ENCODE data around the gene LMO7.

LMO7 gene

DNA sequence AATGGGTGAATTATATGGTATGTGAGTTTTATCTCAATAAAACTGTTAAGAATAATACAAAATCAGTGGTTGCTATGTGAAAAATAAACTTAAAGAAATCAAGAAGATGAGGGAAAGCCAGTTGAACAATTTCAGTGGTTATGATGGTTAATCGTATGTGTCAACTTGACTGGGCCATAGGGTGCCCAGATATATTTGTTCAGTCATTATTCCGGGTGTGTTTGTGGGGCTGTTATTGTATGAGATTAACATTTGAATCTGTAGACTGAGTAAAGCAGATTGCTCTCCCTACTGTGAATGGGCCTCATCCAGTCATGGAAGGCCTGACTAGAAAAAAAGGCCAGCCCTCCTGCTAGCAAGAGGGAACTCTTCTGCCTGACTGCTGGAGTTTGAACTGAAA is 109.3 kb downstream of the LMO7 start:
- Histone ChIP-seq H3K4me3 (ENCODE audit: low read depth, low read length, poor library complexity, severe bottlenecking) (no peak overlapping the region), H3K79me2 (ENCODE audit: insufficient read depth, low read length) (no peaks in the 10 kb centered on the region), H4K20me1 (ENCODE audit: insufficient read depth, low read length) (no peaks in the 10 kb centered on the region), H3K27ac (ENCODE audit: low read depth, low read length, poor library complexity, severe bottlenecking) (no peak overlapping the region), H3K9ac (ENCODE audit: low read length) (no peak overlapping the region), H2AFZ (ENCODE audit: low read length) (no peak overlapping the region), H3K9me2 (ENCODE audit: low read depth, low read length) (no peaks in the 10 kb centered on the region), H3F3A (ENCODE audit: insufficient read depth, low read length) (no peaks in the 10 kb centered on the region), H3K4me2 (ENCODE audit: low read length) (no peak overlapping the region), H3K36me3 (ENCODE audit: insufficient read depth, low read length) (peaks cover 5% of the 10 kb centered on the region; the same call in 1 of the 2 replicates), H3K4me1 (ENCODE audit: insufficient read depth, low read length, severe bottlenecking) (no peaks in the 10 kb centered on the region), H3K9me3 (ENCODE audit: low read length) (no peaks in the 10 kb centered on the region), H3K27me3 (ENCODE audit: insufficient read depth, low read length) (no peaks in the 10 kb centered on the region)
- TF ChIP-seq CTCF (IDR thresholded peaks at IDR 0.05; ENCODE audit: low read length), result no peak
- TF ChIP-seq EZH2 (IDR thresholded peaks at IDR 0.05; ENCODE audit: borderline replicate concordance, low read length), result no peak

- Histone ChIP-seq H3K9me2 (ENCODE audit: low read depth, low read length) (no peaks in the 10 kb centered on the region), H3K36me3 (ENCODE audit: insufficient read depth, low read length) (no peaks in the 10 kb centered on the region), H3K79me2 (ENCODE audit: insufficient read depth, low read length) (no peaks in the 10 kb centered on the region), H3K4me3 (ENCODE audit: low read depth, low read length, poor library complexity, severe bottlenecking) (no peak overlapping the region), H3K4me2 (ENCODE audit: low read length) (no peak overlapping the region), H3K4me1 (ENCODE audit: insufficient read depth, low read length, severe bottlenecking) (no peaks in the 10 kb centered on the region), H4K20me1 (ENCODE audit: insufficient read depth, low read length) (no peaks in the 10 kb centered on the region), H3F3A (ENCODE audit: insufficient read depth, low read length) (no peaks in the 10 kb centered on the region), H3K27ac (ENCODE audit: low read depth, low read length, poor library complexity, severe bottlenecking) (no peak overlapping the region), H3K27me3 (ENCODE audit: insufficient read depth, low read length) (no peaks in the 10 kb centered on the region), H3K9me3 (ENCODE audit: low read length) (0 out of 2 replicates have a peak, but pooled peaks cover 8% of the 10 kb centered on the region), H3K9ac (ENCODE audit: low read length) (no peak overlapping the region), H2AFZ (ENCODE audit: low read length) (no peak overlapping the region)
- TF ChIP-seq CTCF (IDR thresholded peaks at IDR 0.05; ENCODE audit: low read length), result no peak
- TF ChIP-seq EZH2 (IDR thresholded peaks at IDR 0.05; ENCODE audit: borderline replicate concordance, low read length), result no peak
Observed at GRCh38 chr13:75748874-75749273, 112.7 kb downstream of the LMO7 start.

- no peaks in the 10 kb centered on the region for H3K4me1 ChIP-seq (ENCODE audit: insufficient read depth, low read length, severe bottlenecking)
- no peaks in the 10 kb centered on the region for H3K79me2 ChIP-seq (ENCODE audit: insufficient read depth, low read length)
- H3K9ac ChIP-seq (ENCODE audit: low read length), result no peak overlapping the region
- no peaks in the 10 kb centered on the region for H3K27me3 ChIP-seq (ENCODE audit: insufficient read depth, low read length)
- H3K9me3 ChIP-seq (ENCODE audit: low read length), result 0 out of 2 replicates have a peak, but pooled peaks cover 8% of the 10 kb centered on the region
- H3K36me3 ChIP-seq (ENCODE audit: insufficient read depth, low read length), result 0 out of 2 replicates have a peak, but pooled peaks cover 4% of the 10 kb centered on the region
- H2AFZ ChIP-seq (ENCODE audit: low read length), result no peak overlapping the region
- H3K4me3 ChIP-seq (ENCODE audit: low read depth, low read length, poor library complexity, severe bottlenecking), result no peak overlapping the region
- no peaks in the 10 kb centered on the region for H3K9me2 ChIP-seq (ENCODE audit: low read depth, low read length)
- H3K4me2 ChIP-seq (ENCODE audit: low read length), result no peak overlapping the region
- no peak overlapping the region for H3K27ac ChIP-seq (ENCODE audit: low read depth, low read length, poor library complexity, severe bottlenecking)
- TF ChIP-seq EZH2 (IDR thresholded peaks at IDR 0.05; ENCODE audit: borderline replicate concordance, low read length), result no peak
- no peaks in the 10 kb centered on the region for H4K20me1 ChIP-seq (ENCODE audit: insufficient read depth, low read length)
- H3F3A ChIP-seq (ENCODE audit: insufficient read depth, low read length), result no peaks in the 10 kb centered on the region
Observed at GRCh38 chr13:75749407-75749806, 113.3 kb downstream of the LMO7 start.

DNA sequence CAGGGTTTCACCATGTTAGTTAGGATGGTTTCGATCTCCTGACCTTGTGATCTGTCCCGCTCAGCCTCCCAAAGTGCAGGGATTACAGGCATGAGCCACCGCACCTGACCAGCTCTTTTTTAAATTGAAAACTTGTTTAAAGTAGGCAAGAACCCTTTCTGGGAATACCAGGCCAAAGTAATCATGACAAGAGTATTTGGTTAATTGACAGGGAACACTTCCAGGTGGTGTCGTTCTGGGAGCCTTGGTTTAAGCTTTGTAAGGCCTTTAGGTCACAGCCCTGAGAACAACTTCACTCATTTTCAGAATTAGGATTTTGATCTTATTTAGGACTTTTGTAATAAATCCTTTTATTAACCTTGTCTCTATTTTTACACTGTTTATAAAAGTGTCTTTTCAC is 115.2 kb downstream of the LMO7 start:
- H3K79me2 ChIP-seq (ENCODE audit: insufficient read depth, low read length), result no peaks in the 10 kb centered on the region
- no peak overlapping the region for H3K27ac ChIP-seq (ENCODE audit: low read depth, low read length, poor library complexity, severe bottlenecking)
- H3K9me2 ChIP-seq (ENCODE audit: low read depth, low read length), result no peaks in the 10 kb centered on the region
- H2AFZ ChIP-seq (ENCODE audit: low read length), result no peak overlapping the region
- no peaks in the 10 kb centered on the region for H3K27me3 ChIP-seq (ENCODE audit: insufficient read depth, low read length)
- H3K36me3 ChIP-seq (ENCODE audit: insufficient read depth, low read length), result 0 out of 2 replicates have a peak, but pooled peaks cover 4% of the 10 kb centered on the region
- H3K9ac ChIP-seq (ENCODE audit: low read length), result no peak overlapping the region
- no peak overlapping the region for H3K4me2 ChIP-seq (ENCODE audit: low read length)
- H3K9me3 ChIP-seq (ENCODE audit: low read length), result 0 out of 2 replicates have a peak, but pooled peaks cover 8% of the 10 kb centered on the region
- H4K20me1 ChIP-seq (ENCODE audit: insufficient read depth, low read length), result no peaks in the 10 kb centered on the region
- H3K4me3 ChIP-seq (ENCODE audit: low read depth, low read length, poor library complexity, severe bottlenecking), result no peak overlapping the region
- no peaks in the 10 kb centered on the region for H3F3A ChIP-seq (ENCODE audit: insufficient read depth, low read length)
- TF ChIP-seq EZH2 (IDR thresholded peaks at IDR 0.05; ENCODE audit: borderline replicate concordance, low read length), result no peak
- no peak for TF ChIP-seq CTCF (IDR thresholded peaks at IDR 0.05; ENCODE audit: low read length)
- no peaks in the 10 kb centered on the region for H3K4me1 ChIP-seq (ENCODE audit: insufficient read depth, low read length, severe bottlenecking)
